Spleen (tissue), 11 donors: Measurements from ENCODE around the gene MAP4K3. TPM values are rescaled to one million over a fixed set of nuclear protein-coding genes. Genes with fewer than 3 reads are reported as not detected.

Experiments used
- DNase-seq: peaks from one replicate; pipeline ENCODE4 v3.0.0-alpha.2; 2020
- H3K27ac ChIP-seq, 8 donors: fragments of 200-600 bp; sonication (generic) in 7 of 8; 1 replicate in 4 of 8; 2 replicates in 4 of 8; pipeline versions ENCODE4 v1.5.0 to v1.8.0; 2016 to 2021; ENCODE audit warnings: inconsistent platforms in 4 of 8, mild to moderate bottlenecking in 4 of 8, moderate library complexity in 1 of 8
- H3K27me3 ChIP-seq, 7 donors: fragments of 200-600 bp; sonication (generic) in 6 of 7; replicated peaks in 1 of 7; 1 replicate in 4 of 7; 2 replicates in 3 of 7; pipeline versions ENCODE4 v1.5.0 to v1.8.0; 2016 to 2021; ENCODE audit warnings: inconsistent platforms in 3 of 7, mild to moderate bottlenecking in 1 of 7
- H3K36me3 ChIP-seq, 6 donors: fragments of 200-600 bp; sonication (generic) in 5 of 6; 1 replicate in 4 of 6; 2 replicates in 2 of 6; pipeline versions ENCODE4 v1.5.0 to v1.8.0; 2016 to 2021; ENCODE audit warnings: inconsistent platforms in 2 of 6
- H3K4me1 ChIP-seq, 6 donors: fragments of 200-600 bp; sonication (generic) in 5 of 6; 1 replicate in 3 of 6; 2 replicates in 3 of 6; pipeline versions ENCODE4 v1.5.0 to v1.8.0; 2016 to 2021; ENCODE audit warnings: inconsistent platforms in 3 of 6
- H3K4me3 ChIP-seq, 8 donors: fragments of 200-600 bp; sonication (generic) in 7 of 8; 1 replicate in 4 of 8; 2 replicates in 4 of 8; pipeline versions ENCODE4 v1.5.0 to v1.8.0; 2016 to 2021; ENCODE audit warnings: inconsistent platforms in 4 of 8, mild to moderate bottlenecking in 4 of 8, moderate library complexity in 2 of 8
- H3K9me3 ChIP-seq, 8 donors: fragments of 200-600 bp; sonication (generic) in 7 of 8; 1 replicate in 4 of 8; 2 replicates in 4 of 8; pipeline versions ENCODE4 v1.5.0 to v1.8.0; 2016 to 2021; ENCODE audit warnings: inconsistent platforms in 4 of 8
- CTCF ChIP-seq, 11 experiments: fragments of 200-600 bp in 7 of 11; fragments of 450-650 bp in 4 of 11; sonication (generic) in 4 of 11; IDR thresholded peaks in 8 of 11; conservative IDR thresholded peaks in 3 of 11; 1 replicate in 7 of 11; 2 replicates in 4 of 11; pipeline versions ENCODE4 v1.4.0 to v1.8.0; 2016 to 2021; ENCODE audit warnings: antibody characterized with exemption in 11 of 11, inconsistent platforms in 4 of 11, mild to moderate bottlenecking in 1 of 11
- POLR2A ChIP-seq, 3 donors: fragments of 450-650 bp; IDR thresholded peaks; one replicate each; pipeline ENCODE4 v1.5.1; 2017; ENCODE audit warnings: antibody characterized with exemption in 3 of 3, mild to moderate bottlenecking in 1 of 3
- POLR2AphosphoS5 ChIP-seq, 3 donors: sonication (generic); formaldehyde crosslinking; IDR thresholded peaks; one replicate each; pipeline ENCODE4 v1.5.1; 2017; ENCODE audit warnings: antibody characterized with exemption in 3 of 3
- WGBS, 5 donors: extraction: QIAGEN DNeasy Blood & Tissue Kit in 3 of 5; methylation state at CpG; one replicate each; pipeline versions ENCODE4 v1.1.5 to v1.1.7; 2013 to 2018; 5-methylcytosine and 5-hydroxymethylcytosine counted together
- intact Hi-C: fragments of 100-400 bp; cut with DNase I; formaldehyde crosslinking; loops from one replicate; pipeline ENCODE4 v1.15.0; 2023; ENCODE audit warnings: low total_unique reads
- polyA plus RNA-seq, 3 donors: library from polyadenylated mRNA; stranded (reverse); fragments of 200-250 nt; gene quantifications; one replicate each; pipeline ENCODE4 v1.2.1, GENCODE V29; 2013
- total RNA-seq, 7 donors: library from RNA; depleted of rRNA in 3 of 7; stranded (reverse); fragments of >200 nt in 3 of 7; fragmentation: NEBNext Ultra II Directional in 4 of 7; extraction: Animal tissue kit (Norgen Biotek cat#: 25700) in 4 of 7; gene quantifications; one replicate each; pipeline versions ENCODE4 v1.1.0 to v1.2.1, GENCODE V29; 2016 to 2021
- donor health status: healthy with polysubstance abuse.
- donor health status: DM: no; HTN: no; CAD: no; lungs with moderate emphysema.
- donor health status: DM: no; HTN: no; CAD: no.
- donor health status: Bipolar disorder and iron deficiency.
- donor health status: healthy.
- donor health status: DM: no; HTN: no; CAD: no.
- donor health status: DM: yes; HTN: yes; CAD: no.

Gene MAP4K3
- total and polyA plus RNA-seq, 10 donors = 5.8 to 49.5 (median 32.6) TPM

DNA sequence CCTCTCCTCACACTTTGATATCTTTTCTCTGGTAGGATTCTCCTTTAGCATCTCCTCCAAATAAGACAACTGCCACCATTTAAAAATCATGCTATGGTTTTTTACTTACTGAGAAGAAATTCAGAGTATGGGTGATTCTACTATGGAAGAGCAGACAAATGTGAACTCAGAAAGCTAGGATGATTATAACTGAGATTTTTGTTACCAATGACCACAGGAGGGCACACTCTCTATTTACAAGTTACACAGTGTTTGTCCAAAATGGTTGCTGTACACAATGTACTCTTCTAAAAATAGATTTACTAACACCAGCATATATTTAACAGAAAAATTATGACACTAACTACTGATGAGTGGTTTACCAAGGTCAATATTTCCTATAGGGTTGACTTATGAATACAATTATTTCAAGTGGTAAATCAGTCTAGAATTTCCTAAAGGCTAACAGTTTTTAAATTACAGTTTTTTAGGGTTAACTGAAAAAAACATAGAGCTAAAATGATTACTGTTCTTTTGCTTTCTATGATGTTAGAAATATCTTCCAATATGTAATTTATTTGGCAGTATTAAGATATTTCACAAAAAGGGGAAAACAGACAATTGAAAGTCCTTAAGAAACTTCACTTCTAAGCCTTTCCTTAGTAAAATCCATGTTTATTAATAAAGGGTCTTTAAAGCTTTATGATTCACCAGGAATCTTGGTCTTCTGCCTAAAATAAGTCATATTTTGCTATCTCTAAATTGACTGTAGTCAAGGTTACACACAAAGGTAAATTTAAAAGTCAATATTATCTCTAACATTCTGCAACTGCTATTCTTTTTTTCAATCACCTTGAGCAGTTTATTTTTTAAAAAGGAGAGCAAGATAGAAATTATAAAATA lies 57.2 kb downstream of the MAP4K3 start:
- peaks cover 0 to 10% (median 4%) of the 10 kb centered on the region in 8 donors for H3K9me3 ChIP-seq
- H3K4me3 ChIP-seq = no peak overlapping the region
- DNase-seq = no peak
- H3K27me3 ChIP-seq = no peaks in the 10 kb centered on the region
- H3K27ac ChIP-seq = peak overlapping the region in 5 of 8 donors; percentile 35 to 68 (median 58)
- peak in 9 of 11 experiments; percentile 30 to 69 (median 53) for TF ChIP-seq CTCF (IDR thresholded peaks at IDR 0.05 in 8 of 11, conservative IDR thresholded peaks at IDR 0.05 in 3 of 11)
- TF ChIP-seq POLR2AphosphoS5 (IDR thresholded peaks at IDR 0.05) = no peak
- intact Hi-C loops = no loop called here
- H3K36me3 ChIP-seq = peaks cover 0 to 14% (median 0%) of the 10 kb centered on the region in 6 donors
- peaks cover 11 to 45% (median 30%) of the 10 kb centered on the region in 6 donors for H3K4me1 ChIP-seq

DNA sequence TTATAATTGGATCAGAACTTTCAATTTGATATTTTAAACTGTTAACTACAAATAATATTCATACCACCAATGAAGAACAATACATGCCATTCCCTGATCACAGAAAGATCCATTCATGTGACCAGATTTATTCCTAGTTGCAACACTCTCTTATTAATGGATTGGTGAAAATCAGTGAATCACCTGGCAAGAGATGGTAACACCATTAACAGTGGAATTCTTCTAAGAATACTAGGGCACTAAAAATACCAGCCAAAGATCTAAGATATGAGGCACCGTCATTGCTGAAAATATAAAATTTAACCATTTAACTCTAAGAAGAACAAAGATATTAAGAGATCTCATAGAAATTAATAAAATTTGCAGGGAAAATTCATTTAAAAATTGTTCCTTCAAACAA lies 58.1 kb downstream of the MAP4K3 start:
- TF ChIP-seq POLR2AphosphoS5 (IDR thresholded peaks at IDR 0.05) (no peak), CTCF (IDR thresholded peaks at IDR 0.05 in 8 of 11, conservative IDR thresholded peaks at IDR 0.05 in 3 of 11) (no peak), POLR2A (IDR thresholded peaks at IDR 0.05) (no peak)
- Histone ChIP-seq H3K9me3 (peaks cover 0 to 10% (median 4%) of the 10 kb centered on the region in 8 donors), H3K36me3 (peaks cover 0 to 15% (median 0%) of the 10 kb centered on the region in 6 donors), H3K4me3 (no peak overlapping the region), H3K4me1 (peaks cover 11 to 45% (median 30%) of the 10 kb centered on the region in 6 donors), H3K27ac (peak overlapping the region in 3 of 8 donors; percentile 53 to 68 (median 58)), H3K27me3 (no peaks in the 10 kb centered on the region)
- intact Hi-C loops = no loop called here
- 74 to 84% (median 82%) methylated on average over 1 of the region's 1 CpG for WGBS, 5 donors
- DNase-seq = no peak

DNA sequence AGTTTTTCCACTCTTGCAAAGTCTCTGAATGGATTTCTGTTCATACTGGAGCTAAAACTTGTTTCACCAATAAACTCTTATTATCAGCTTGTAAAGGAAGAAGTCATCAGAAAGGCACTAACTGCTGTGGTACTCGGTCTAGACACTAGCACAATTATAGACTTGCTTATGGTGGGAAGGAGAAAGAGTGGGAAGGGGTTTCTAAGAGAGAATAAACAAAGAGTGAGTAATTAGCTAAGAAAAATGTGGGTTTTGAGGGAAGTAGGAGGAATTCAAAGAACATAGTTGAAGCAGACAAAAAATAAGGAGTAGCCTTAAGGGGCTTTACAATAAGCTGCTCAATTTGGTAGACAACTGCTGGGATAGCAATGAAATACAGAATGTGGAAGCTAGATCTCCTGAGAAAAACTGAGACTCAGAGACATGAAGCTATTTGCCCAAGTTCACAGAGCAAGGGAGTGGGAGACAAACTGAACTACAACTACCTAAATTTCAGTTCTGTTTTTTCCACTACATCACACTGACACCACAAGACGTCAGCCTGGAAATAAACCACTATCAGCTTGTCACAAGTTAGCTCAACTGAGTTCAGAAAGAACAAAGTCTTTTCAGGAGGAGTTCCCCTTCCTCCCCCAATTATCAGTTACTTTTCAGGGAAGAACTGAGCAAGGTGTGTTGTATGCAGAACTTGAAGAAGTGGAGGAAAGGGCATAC lies 59.7 kb downstream of the MAP4K3 start:
- WGBS, 5 donors = 42 to 65% (median 55%) methylated on average over 2 of the region's 2 CpGs
- peaks cover 11 to 45% (median 30%) of the 10 kb centered on the region in 6 donors for H3K4me1 ChIP-seq
- TF ChIP-seq CTCF (IDR thresholded peaks at IDR 0.05 in 8 of 11, conservative IDR thresholded peaks at IDR 0.05 in 3 of 11) (no peak), POLR2AphosphoS5 (IDR thresholded peaks at IDR 0.05) (peak in 1 of 3 donors; percentile 46)
- H3K9me3 ChIP-seq = peaks cover 0 to 15% (median 8%) of the 10 kb centered on the region in 8 donors
- no peak for DNase-seq
- peaks cover 0 to 15% (median 0%) of the 10 kb centered on the region in 6 donors for H3K36me3 ChIP-seq
- no peak overlapping the region for H3K4me3 ChIP-seq
- H3K27ac ChIP-seq = peak overlapping the region in 5 of 8 donors; percentile 7 to 59 (median 45)
- intact Hi-C loops = no loop called here
- H3K27me3 ChIP-seq = no peaks in the 10 kb centered on the region

- TF ChIP-seq CTCF (IDR thresholded peaks at IDR 0.05 in 8 of 11, conservative IDR thresholded peaks at IDR 0.05 in 3 of 11) (no peak), POLR2A (IDR thresholded peaks at IDR 0.05) (no peak), POLR2AphosphoS5 (IDR thresholded peaks at IDR 0.05) (no peak)
- Histone ChIP-seq H3K4me1 (peaks cover 11 to 37% (median 26%) of the 10 kb centered on the region in 6 donors), H3K4me3 (no peak overlapping the region), H3K9me3 (peaks cover 0 to 28% (median 10%) of the 10 kb centered on the region in 8 donors), H3K27ac (no peak overlapping the region), H3K27me3 (no peaks in the 10 kb centered on the region), H3K36me3 (peaks cover 0 to 21% (median 0%) of the 10 kb centered on the region in 6 donors)
- intact Hi-C loops = no loop called here
- WGBS, 5 donors = 74 to 95% (median 87%) methylated on average over 2 of the region's 2 CpGs
- DNase-seq = no peak
Observed at GRCh38 chr2:39375917-39376316, 61.2 kb downstream of the MAP4K3 start.
